Measurements from ENCODE around the gene FRY.

GRCh38 chr13:32056316-32056715, 24.7 kb downstream of the FRY start:
- TF ChIP-seq EZH2 (IDR thresholded peaks at IDR 0.05; ENCODE audit: borderline replicate concordance, insufficient read depth, low read depth, low read length, poor library complexity, severe bottlenecking) (no peak), CTCF (IDR thresholded peaks at IDR 0.05) (no peak)

All from B cell (primary cell).